H1 (cell line): Measurements from ENCODE around the gene USH1C. TPM values are rescaled to one million over a fixed set of nuclear protein-coding genes. Genes with fewer than 3 reads are reported as not detected.
A peak's percentile ranks its signal among the peaks of the same experiment; 100 is the strongest.

Experiments used
- CHD2 ChIP-seq: IDR thresholded peaks from 2 replicates; pipeline ENCODE4 v1.6.1; 2012; ENCODE audit warnings: low read length, improper control_type of control experiment
- CHD7 ChIP-seq: fragments of 300-600 bp; sonication (generic); IDR thresholded peaks from 2 replicates; pipeline ENCODE4 v1.7.1; 2012; ENCODE audit warnings: low read length, moderate library complexity, mild to moderate bottlenecking, inconsistent platforms; ENCODE audit not compliant: insufficient replicate concordance
- EGR1 ChIP-seq: IDR thresholded peaks from 2 replicates; pipeline ENCODE4 v1.6.1; 2011; ENCODE audit warnings: low read depth, low read length, borderline replicate concordance
- EZH2 ChIP-seq: fragments of 200-600 bp; sonication (generic); IDR thresholded peaks from 2 replicates; pipeline ENCODE4 v1.7.1; 2012; ENCODE audit warnings: low read depth, mild to moderate bottlenecking, moderate library complexity, low read length, inconsistent platforms; ENCODE audit not compliant: severe bottlenecking
- NRF1 ChIP-seq: IDR thresholded peaks from 2 replicates; pipeline ENCODE4 v1.6.1; 2011; ENCODE audit warnings: mild to moderate bottlenecking, low read depth, low read length, improper control_type of control experiment
- POLR2A ChIP-seq, 2 experiments: IDR thresholded peaks; 1 replicate in 1 of 2; 2 replicates in 1 of 2; pipeline ENCODE4 v1.6.1; 2011; ENCODE audit warnings: low read depth in 2 of 2, low read length in 2 of 2, mild to moderate bottlenecking in 2 of 2; ENCODE audit errors: control extremely low read depth in 1 of 2
- SRF ChIP-seq: IDR thresholded peaks from 2 replicates; pipeline ENCODE4 v1.6.1; 2011; ENCODE audit warnings: mild to moderate bottlenecking, low read depth, low read length, moderate library complexity
- SUZ12 ChIP-seq: fragments of 200-600 bp; sonication (generic); IDR thresholded peaks from 2 replicates; pipeline ENCODE4 v1.6.1; 2012; ENCODE audit warnings: mild to moderate bottlenecking, inconsistent platforms, low read length, moderate library complexity, mixed read lengths
- TBP ChIP-seq: IDR thresholded peaks from 2 replicates; pipeline ENCODE4 v1.6.1; 2011; ENCODE audit warnings: low read depth, low read length, improper control_type of control experiment
- TEAD4 ChIP-seq: IDR thresholded peaks from 2 replicates; pipeline ENCODE4 v1.6.1; 2012; ENCODE audit warnings: low read depth, low read length, inconsistent platforms, mixed read lengths
- YY1 ChIP-seq: IDR thresholded peaks from 2 replicates; pipeline ENCODE4 v1.6.1; 2011; ENCODE audit warnings: low read depth, mild to moderate bottlenecking, low read length
- polyA plus RNA-seq, 7 experiments: library from polyadenylated mRNA; depleted of rRNA in 3 of 7; stranded (reverse) in 5 of 7; unstranded in 2 of 7; fragments of >200 nt in 5 of 7; fragments of 200-250 nt in 2 of 7; gene quantifications; 1 replicate in 5 of 7; 2 replicates in 1 of 7; 4 replicates in 1 of 7; pipeline versions ENCODE4 v1.2.1 to v1.2.3, GENCODE V29; 2011 to 2013; ENCODE audit warnings: missing spikeins in 2 of 7, mixed read lengths in 2 of 7
- total RNA-seq: library from RNA; stranded (reverse); fragmentation: NEBNext Ultra II Directional; extraction: Animal tissue kit (Norgen Biotek cat#: 25700); gene quantifications from 2 replicates; pipeline ENCODE4 v1.2.1, GENCODE V29; 2021

Gene USH1C
- total and polyA plus RNA-seq, 2 of the 8 experiments (the other 6 are each of a cell fraction or from before 2014, with no cell fraction given) = 1.3 to 1.6 TPM

GRCh38 chr11:17473071-17473744 lies 71.0 kb downstream of the USH1C start (continued):
- no peak for TF ChIP-seq CHD7
- TF ChIP-seq SRF = 0 out of 2 replicates have a peak, but pooled peaks have one; percentile 12
- TF ChIP-seq TEAD4 = peak; percentile 49; the same call in 1 of the 2 replicates
- TF ChIP-seq SUZ12 = no peak
- TF ChIP-seq CHD2 = no peak
- TF ChIP-seq EZH2 = no peak
- no peak for TF ChIP-seq POLR2A (IDR thresholded peaks at IDR 0.05; ENCODE audit: control extremely low read depth in 1 of 2, low read depth in 2 of 2, low read length in 2 of 2)
- no peak for TF ChIP-seq TBP
- TF ChIP-seq NRF1 = no peak
- peak; percentile 62; the same call in 1 of the 2 replicates for TF ChIP-seq YY1
- TF ChIP-seq EGR1 = no peak
